Measurements from ENCODE around the gene OAF.
"Not testable (repeated sequence)": the region's sequence is repeated elsewhere in the genome, so short reads cannot be mapped to it uniquely, and the experiment has no call there.

The OAF gene

GRCh38 chr11:120273956-120274355, 63.1 kb downstream of the OAF start:
- not testable (repeated sequence) for DNase-seq

- no peak for DNase-seq
Measured at GRCh38 chr11:120279502-120279901, 68.7 kb downstream of the OAF start.

Measured in CD4-positive, alpha-beta T cell treated with Interleukin-12 subunit alpha and Interleukin-12 subunit beta, for 1 hour (primary cell).